GM13977 (cell line): ENCODE measurements around the gene USPL1.

Experiments
- DNase-seq: peaks from one replicate; pipeline ENCODE4 v3.0.0; 2012; ENCODE audit warnings: low spot score
- CTCF ChIP-seq: IDR thresholded peaks from 2 replicates; pipeline ENCODE4 v1.5.1; 2012; ENCODE audit warnings: mild to moderate bottlenecking, control low read depth; ENCODE audit not compliant: insufficient read depth; ENCODE audit errors: extremely low read depth, missing control alignments
- in situ Hi-C: fragments of 300-500 bp; cut with MboI; formaldehyde crosslinking; loops from one replicate; pipeline ENCODE4 v1.12.0; 2022; ENCODE audit warnings: low sequenced_read_pairs, low pct_unique_long_range_greater_than_20kb, mixed read lengths, inconsistent platforms; ENCODE audit not compliant: unreplicated experiment

Gene USPL1

GRCh38 chr13:30664689-30665275 lies 47.1 kb downstream of the USPL1 start:
- DNase-seq = no peak
- TF ChIP-seq CTCF = no peak
- in situ Hi-C loops = no loop called here

GRCh38 chr13:30665638-30666037 lies 47.9 kb downstream of the USPL1 start:
- DNase-seq = no peak
- in situ Hi-C loops = no loop called here
- no peak for TF ChIP-seq CTCF

- in situ Hi-C loops = no loop called here
These were observed 48.4 kb downstream of the USPL1 start for GRCh38 chr13:30666113-30666512.

GRCh38 chr13:30667014-30667413 lies 49.3 kb downstream of the USPL1 start:
- in situ Hi-C loops = no loop called here
- no peak for DNase-seq
- TF ChIP-seq CTCF = no peak

More at GRCh38 chr13:30666113-30666512, 48.4 kb downstream of the USPL1 start:
- no peak for TF ChIP-seq CTCF
- DNase-seq = no peak

- TF ChIP-seq CTCF = no peak
- in situ Hi-C loops = no loop called here
- no peak for DNase-seq
These were observed 50.6 kb downstream of the USPL1 start for GRCh38 chr13:30668312-30668711.

GRCh38 chr13:30671271-30671815 lies 53.6 kb downstream of the USPL1 start:
- TF ChIP-seq CTCF = no peak
- in situ Hi-C loops = no loop called here
- DNase-seq = no peak
